NT2/D1 (cell line): ENCODE measurements around the gene ACO1.

Source experiments
- SUZ12 ChIP-seq: IDR thresholded peaks from 2 replicates; pipeline ENCODE4 v1.6.1; 2011; ENCODE audit not compliant: insufficient read length, insufficient read depth; ENCODE audit errors: extremely low read depth
- YY1 ChIP-seq: IDR thresholded peaks from 2 replicates; pipeline ENCODE4 v1.6.1; 2011; ENCODE audit not compliant: insufficient read length, insufficient read depth
- ZNF274 ChIP-seq: IDR thresholded peaks from 2 replicates; pipeline ENCODE4 v1.6.1; 2011; ENCODE audit warnings: mild to moderate bottlenecking, low read depth, low read length

DNA sequence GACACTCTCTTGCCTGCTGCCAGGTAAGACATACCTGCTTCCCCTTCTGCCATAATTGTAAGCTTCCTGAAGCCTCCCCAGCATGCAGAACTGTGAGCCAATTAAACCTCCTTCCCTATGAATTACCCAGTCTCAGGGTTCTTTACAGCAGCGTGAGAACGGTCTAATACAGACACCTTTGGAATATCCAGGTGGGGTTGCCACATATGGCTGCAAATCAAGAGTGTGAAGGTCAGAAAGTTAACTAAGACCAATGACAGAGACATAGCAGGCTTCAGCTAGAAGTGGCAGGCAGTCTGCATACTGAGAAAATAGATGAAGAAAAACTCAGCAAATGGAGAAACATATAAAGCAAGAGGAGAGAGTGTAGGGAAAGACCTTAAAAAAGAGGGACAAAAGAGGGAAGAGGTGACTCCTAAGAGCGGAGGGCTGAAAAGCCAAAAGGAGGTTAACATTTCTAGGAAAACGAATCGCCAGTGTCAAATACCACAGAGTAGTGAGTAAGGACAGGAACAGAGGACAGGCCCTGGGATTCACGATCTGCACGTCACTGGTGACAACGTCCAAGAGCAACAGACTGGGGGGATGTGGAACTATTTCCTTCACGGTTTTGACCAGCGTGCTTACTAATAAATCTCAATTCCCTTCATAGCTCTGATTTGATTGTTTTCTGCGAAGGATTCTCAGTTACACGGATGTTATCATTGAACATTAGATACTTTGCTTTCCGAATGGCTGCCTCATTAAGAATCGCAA lies 1.7 kb upstream of the ACO1 start:
- TF ChIP-seq ZNF274: no peak
- TF ChIP-seq SUZ12: no peak
- no peak for TF ChIP-seq YY1
